Measurements from ENCODE around the gene HOXC4.
"Not testable (repeated sequence)": the region's sequence is repeated elsewhere in the genome, so short reads cannot be mapped to it uniquely, and the experiment has no call there.

DNA sequence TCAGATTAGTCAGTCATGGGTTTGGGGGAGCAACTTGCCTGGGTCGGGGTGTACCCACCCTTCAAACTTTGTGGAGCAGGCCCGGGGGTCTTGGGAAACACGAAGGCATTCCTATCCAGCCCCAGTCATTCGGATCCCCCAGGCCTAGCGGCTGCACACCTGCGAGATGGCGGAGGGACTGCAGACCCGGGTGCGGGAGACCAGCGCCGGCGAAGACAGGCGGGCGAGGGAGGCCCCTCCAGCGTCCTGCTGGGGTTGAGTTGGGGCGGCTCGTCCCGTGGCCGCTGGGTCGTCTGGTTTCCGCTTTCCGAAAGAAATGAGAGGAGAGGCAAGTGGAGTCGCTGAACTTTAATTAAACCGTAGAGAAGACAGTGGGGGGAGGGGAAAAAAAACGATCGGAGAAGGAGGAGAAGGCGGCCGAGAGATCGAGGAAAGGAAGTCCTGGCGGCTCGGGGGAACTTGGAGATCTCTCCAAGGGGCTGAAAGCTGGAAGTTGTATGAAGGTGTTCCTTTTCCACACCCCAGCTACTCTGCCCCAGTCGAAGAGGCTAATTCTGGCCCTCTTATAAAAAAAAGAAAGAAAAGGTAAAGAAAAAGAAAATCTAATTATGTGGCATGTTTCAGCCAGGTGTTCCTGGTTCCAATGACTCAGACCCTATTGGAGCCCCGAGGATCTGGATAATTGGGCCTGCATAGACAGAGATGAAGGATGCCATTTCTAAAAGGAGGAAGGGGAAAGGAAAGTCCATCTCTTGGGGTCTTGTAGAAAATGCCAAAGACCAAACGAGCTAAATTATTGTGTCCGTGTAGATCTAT lies 28.2 kb downstream of the HOXC4 start:
- not testable (repeated sequence) for TF ChIP-seq CTCF (tag by site-specific recombination; IDR thresholded peaks at IDR 0.05); ZBTB8A (tag by site-specific recombination; IDR thresholded peaks at IDR 0.05); ZBTB7A (tag by site-specific recombination; IDR thresholded peaks at IDR 0.05; ENCODE audit: low read depth); OVOL3 (tag by site-specific recombination; IDR thresholded peaks at IDR 0.05); ZFP41 (tag by site-specific recombination; IDR thresholded peaks at IDR 0.05; ENCODE audit: borderline replicate concordance); KLF10 (tag by site-specific recombination; IDR thresholded peaks at IDR 0.05)
- TF ChIP-seq, protein P1, sequence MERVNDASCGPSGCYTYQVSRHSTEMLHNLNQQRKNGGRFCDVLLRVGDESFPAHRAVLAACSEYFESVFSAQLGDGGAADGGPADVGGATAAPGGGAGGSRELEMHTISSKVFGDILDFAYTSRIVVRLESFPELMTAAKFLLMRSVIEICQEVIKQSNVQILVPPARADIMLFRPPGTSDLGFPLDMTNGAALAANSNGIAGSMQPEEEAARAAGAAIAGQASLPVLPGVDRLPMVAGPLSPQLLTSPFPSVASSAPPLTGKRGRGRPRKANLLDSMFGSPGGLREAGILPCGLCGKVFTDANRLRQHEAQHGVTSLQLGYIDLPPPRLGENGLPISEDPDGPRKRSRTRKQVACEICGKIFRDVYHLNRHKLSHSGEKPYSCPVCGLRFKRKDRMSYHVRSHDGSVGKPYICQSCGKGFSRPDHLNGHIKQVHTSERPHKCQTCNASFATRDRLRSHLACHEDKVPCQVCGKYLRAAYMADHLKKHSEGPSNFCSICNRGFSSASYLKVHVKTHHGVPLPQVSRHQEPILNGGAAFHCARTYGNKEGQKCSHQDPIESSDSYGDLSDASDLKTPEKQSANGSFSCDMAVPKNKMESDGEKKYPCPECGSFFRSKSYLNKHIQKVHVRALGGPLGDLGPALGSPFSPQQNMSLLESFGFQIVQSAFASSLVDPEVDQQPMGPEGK (tag by site-specific recombination; IDR thresholded peaks at IDR 0.05), result 0 out of 2 replicates have a peak, but pooled peaks have one; percentile 43
- TF ChIP-seq, protein P2, sequence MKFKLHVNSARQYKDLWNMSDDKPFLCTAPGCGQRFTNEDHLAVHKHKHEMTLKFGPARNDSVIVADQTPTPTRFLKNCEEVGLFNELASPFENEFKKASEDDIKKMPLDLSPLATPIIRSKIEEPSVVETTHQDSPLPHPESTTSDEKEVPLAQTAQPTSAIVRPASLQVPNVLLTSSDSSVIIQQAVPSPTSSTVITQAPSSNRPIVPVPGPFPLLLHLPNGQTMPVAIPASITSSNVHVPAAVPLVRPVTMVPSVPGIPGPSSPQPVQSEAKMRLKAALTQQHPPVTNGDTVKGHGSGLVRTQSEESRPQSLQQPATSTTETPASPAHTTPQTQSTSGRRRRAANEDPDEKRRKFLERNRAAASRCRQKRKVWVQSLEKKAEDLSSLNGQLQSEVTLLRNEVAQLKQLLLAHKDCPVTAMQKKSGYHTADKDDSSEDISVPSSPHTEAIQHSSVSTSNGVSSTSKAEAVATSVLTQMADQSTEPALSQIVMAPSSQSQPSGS (tag by site-specific recombination; IDR thresholded peaks at IDR 0.05; ENCODE audit: low read depth), result not testable (repeated sequence)
- TF ChIP-seq, protein P3, sequence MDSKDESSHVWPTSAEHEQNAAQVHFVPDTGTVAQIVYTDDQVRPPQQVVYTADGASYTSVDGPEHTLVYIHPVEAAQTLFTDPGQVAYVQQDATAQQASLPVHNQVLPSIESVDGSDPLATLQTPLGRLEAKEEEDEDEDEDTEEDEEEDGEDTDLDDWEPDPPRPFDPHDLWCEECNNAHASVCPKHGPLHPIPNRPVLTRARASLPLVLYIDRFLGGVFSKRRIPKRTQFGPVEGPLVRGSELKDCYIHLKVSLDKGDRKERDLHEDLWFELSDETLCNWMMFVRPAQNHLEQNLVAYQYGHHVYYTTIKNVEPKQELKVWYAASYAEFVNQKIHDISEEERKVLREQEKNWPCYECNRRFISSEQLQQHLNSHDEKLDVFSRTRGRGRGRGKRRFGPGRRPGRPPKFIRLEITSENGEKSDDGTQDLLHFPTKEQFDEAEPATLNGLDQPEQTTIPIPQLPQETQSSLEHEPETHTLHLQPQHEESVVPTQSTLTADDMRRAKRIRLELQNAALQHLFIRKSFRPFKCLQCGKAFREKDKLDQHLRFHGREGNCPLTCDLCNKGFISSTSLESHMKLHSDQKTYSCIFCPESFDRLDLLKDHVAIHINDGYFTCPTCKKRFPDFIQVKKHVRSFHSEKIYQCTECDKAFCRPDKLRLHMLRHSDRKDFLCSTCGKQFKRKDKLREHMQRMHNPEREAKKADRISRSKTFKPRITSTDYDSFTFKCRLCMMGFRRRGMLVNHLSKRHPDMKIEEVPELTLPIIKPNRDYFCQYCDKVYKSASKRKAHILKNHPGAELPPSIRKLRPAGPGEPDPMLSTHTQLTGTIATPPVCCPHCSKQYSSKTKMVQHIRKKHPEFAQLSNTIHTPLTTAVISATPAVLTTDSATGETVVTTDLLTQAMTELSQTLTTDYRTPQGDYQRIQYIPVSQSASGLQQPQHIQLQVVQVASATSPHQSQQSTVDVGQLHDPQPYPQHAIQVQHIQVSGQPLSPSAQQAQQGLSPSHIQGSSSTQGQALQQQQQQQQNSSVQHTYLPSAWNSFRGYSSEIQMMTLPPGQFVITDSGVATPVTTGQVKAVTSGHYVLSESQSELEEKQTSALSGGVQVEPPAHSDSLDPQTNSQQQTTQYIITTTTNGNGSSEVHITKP (tag by site-specific recombination; IDR thresholded peaks at IDR 0.05), result 0 out of 2 replicates have a peak, but pooled peaks have one; percentile 7
- 0 out of 2 replicates have a peak, but pooled peaks have one; percentile 58 for TF ChIP-seq ZNF501 (tag by site-specific recombination; IDR thresholded peaks at IDR 0.05)

Data from HEK293 (cell line).